ENCODE measurements around the gene IVNS1ABP.
"Not testable (repeated sequence)": the region's sequence is repeated elsewhere in the genome, so short reads cannot be mapped to it uniquely, and the experiment has no call there.

DNA sequence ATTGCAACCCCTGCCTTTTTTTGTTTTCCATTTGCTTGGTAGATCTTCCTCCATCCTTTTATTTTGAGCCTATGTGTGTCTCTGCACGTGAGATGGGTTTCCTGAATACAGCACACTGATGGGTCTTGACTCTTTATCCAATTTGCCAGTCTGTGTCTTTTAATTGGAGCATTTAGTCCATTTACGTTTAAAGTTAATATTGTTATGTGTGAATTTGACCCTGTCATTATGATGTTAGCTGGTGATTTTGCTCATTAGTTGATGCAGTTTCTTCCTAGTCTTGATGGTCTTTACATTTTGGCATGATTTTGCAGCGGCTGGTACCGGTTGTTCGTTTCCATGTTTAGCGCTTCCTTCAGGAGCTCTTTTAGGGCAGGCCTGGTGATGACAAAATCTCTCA lies 61.4 kb downstream of the IVNS1ABP start:
- TF ChIP-seq, protein P1, sequence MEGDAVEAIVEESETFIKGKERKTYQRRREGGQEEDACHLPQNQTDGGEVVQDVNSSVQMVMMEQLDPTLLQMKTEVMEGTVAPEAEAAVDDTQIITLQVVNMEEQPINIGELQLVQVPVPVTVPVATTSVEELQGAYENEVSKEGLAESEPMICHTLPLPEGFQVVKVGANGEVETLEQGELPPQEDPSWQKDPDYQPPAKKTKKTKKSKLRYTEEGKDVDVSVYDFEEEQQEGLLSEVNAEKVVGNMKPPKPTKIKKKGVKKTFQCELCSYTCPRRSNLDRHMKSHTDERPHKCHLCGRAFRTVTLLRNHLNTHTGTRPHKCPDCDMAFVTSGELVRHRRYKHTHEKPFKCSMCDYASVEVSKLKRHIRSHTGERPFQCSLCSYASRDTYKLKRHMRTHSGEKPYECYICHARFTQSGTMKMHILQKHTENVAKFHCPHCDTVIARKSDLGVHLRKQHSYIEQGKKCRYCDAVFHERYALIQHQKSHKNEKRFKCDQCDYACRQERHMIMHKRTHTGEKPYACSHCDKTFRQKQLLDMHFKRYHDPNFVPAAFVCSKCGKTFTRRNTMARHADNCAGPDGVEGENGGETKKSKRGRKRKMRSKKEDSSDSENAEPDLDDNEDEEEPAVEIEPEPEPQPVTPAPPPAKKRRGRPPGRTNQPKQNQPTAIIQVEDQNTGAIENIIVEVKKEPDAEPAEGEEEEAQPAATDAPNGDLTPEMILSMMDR (IDR thresholded peaks at IDR 0.05) = not testable (repeated sequence)
- not testable (repeated sequence) for TF ChIP-seq EP300, POLR2A (IDR thresholded peaks at IDR 0.05)

Measured in tibial nerve (tissue), 4 donors.